NCI-H187 (cell line): ENCODE measurements around the gene PTPRN2.
"Not testable (repeated sequence)": the region's sequence is repeated elsewhere in the genome, so short reads cannot be mapped to it uniquely, and the experiment has no call there.

ENCODE experiments used
- DNase-seq, 2 experiments: peaks; one replicate each; lab custom pipeline; 2025; lab: John Stamatoyannopoulos, UW

The PTPRN2 gene

GRCh38 chr7:157949711-157950110 is 637.9 kb downstream of the PTPRN2 start:
- DNase-seq, result no peak

- DNase-seq, result no peak
Measured at GRCh38 chr7:157947504-157947903, 640.1 kb downstream of the PTPRN2 start.

- no peak for DNase-seq
Measured at GRCh38 chr7:157946398-157947060, 641.1 kb downstream of the PTPRN2 start.

- DNase-seq, result no peak
Measured at GRCh38 chr7:157945401-157945800, 642.2 kb downstream of the PTPRN2 start.

GRCh38 chr7:157944734-157945291 is 642.8 kb downstream of the PTPRN2 start:
- DNase-seq, result no peak

GRCh38 chr7:157944051-157944450 is 643.6 kb downstream of the PTPRN2 start:
- no peak for DNase-seq

GRCh38 chr7:157943561-157943960 is 644.1 kb downstream of the PTPRN2 start:
- no peak for DNase-seq

- DNase-seq, result no peak
Measured at GRCh38 chr7:157941210-157941609, 646.4 kb downstream of the PTPRN2 start.

GRCh38 chr7:157940497-157940896 is 647.1 kb downstream of the PTPRN2 start:
- DNase-seq, result no peak

GRCh38 chr7:157938211-157938610 is 649.4 kb downstream of the PTPRN2 start:
- DNase-seq, result no peak

GRCh38 chr7:157937406-157937805 is 650.2 kb downstream of the PTPRN2 start:
- DNase-seq, result no peak

GRCh38 chr7:157936976-157937375 is 650.6 kb downstream of the PTPRN2 start:
- DNase-seq, result no peak

- not testable (repeated sequence) for DNase-seq
Measured at GRCh38 chr7:157935721-157936120, 651.9 kb downstream of the PTPRN2 start.

GRCh38 chr7:157933219-157934155 is 654.1 kb downstream of the PTPRN2 start:
- not testable (repeated sequence) for DNase-seq

GRCh38 chr7:157932498-157933218 is 655.0 kb downstream of the PTPRN2 start:
- DNase-seq, result no peak

- DNase-seq, result no peak
Measured at GRCh38 chr7:157930926-157931466, 656.6 kb downstream of the PTPRN2 start.

- no peak for DNase-seq
Measured at GRCh38 chr7:157930441-157930840, 657.2 kb downstream of the PTPRN2 start.

GRCh38 chr7:157929671-157930070 is 658.0 kb downstream of the PTPRN2 start:
- DNase-seq, result no peak

GRCh38 chr7:157928808-157929425 is 658.7 kb downstream of the PTPRN2 start:
- no peak for DNase-seq

- no peak for DNase-seq
Measured at GRCh38 chr7:157928171-157928794, 659.3 kb downstream of the PTPRN2 start.
